Right ventricle myocardium inferior (tissue), 1 donor: ENCODE measurements around the gene GCNT1. TPM values are rescaled to one million over a fixed set of nuclear protein-coding genes. Genes with fewer than 3 reads are reported as not detected.
"Not testable (repeated sequence)": the region's sequence is repeated elsewhere in the genome, so short reads cannot be mapped to it uniquely, and the experiment has no call there.

Experiments
- ATAC-seq: fragments of 200-7000 bp; cut with Tn5 transposase; one replicate; pipeline ENCODE4 v1.9.1; 2020; ENCODE audit warnings: mild to moderate bottlenecking, moderate library complexity
- DNase-seq: peaks from one replicate; pipeline ENCODE4 v3.0.0; 2021; ENCODE audit errors: missing footprints
- intact Hi-C: fragments of 100-400 bp; cut with DNase I; formaldehyde crosslinking; loops from one replicate; pipeline ENCODE4 v1.11.0; 2022
- long read RNA-seq: library from polyadenylated mRNA; unstranded; transcript quantifications from one replicate; pipeline ENCODE4 v2.0.0, GENCODE V29; 2021
- total RNA-seq: library from RNA; stranded (reverse); fragmentation: NEBNext Ultra II Directional; extraction: Animal tissue kit (Norgen Biotek cat#: 25700); gene quantifications from one replicate; pipeline ENCODE4 v1.2.1, GENCODE V29; 2021
- donor health status: DM: no; HTN: yes; CAD: no; lungs with severe emphysema.

GCNT1 gene
- 3.2 TPM for total RNA-seq
- long read RNA-seq, result 0 reads

DNA sequence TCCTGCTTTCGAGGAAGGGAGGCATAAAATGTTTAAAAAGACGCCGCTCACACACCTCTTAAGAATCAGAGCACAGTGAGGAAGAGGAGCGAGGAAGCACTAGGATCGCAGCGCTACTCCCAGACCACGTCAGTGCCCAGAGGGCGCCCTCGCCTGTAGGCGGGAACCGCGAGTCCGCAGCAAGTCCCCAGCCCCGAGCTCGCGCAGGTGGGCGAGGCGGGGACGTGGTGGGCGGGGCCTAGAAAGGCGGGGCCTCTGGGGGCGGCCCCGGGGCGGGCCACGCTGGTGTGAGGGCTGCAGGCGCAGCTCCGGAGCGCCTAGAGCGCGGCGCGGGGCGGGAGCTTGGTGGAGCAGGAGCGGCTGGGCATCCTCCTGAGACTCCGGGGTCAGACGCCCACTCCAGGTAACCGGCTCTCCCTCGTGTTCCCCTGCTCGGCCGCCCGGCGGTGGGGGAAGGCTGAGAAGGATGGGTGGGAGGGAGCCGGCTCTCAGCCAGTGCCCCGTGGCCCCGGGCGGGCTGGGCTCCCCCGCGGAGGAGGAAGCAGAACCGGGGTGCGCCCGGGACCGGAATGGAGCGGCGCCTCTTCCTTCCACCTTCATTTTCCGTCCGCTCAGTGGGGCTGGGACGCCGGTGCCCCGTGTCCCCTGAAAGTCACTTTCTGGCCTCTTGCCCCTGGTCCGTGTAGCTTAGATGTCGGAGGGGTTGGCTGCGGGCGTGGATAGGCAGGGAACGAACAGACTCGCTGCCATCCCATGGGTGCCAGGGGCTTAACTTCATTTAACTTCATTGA is at the start of gene GCNT1:
Gene GCNT1 (plus strand): TSS at position 280 of the 791 bp plus-strand sequence. CDS start 43,200 bp downstream, outside the sequence.
- ATAC-seq, result peak; percentile 94
- peak; percentile 93 for DNase-seq
- intact Hi-C loops, result loop anchor here (5.0 kb wide), 1 partner anchor 193 kb away; no protein-coding TSS in a partner anchor

- ATAC-seq (no peak), DNase-seq (no peak)
- intact Hi-C loops, result no loop called here
These were observed 46.3 kb upstream of the GCNT1 start for GRCh38 chr9:76412638-76413037.

- no peak for DNase-seq
- intact Hi-C loops, result no loop called here
- no peak for ATAC-seq
These were observed 45.3 kb upstream of the GCNT1 start for GRCh38 chr9:76413658-76414057.

GRCh38 chr9:76414661-76415060 is 44.3 kb upstream of the GCNT1 start:
- DNase-seq (no peak), ATAC-seq (no peak)
- intact Hi-C loops, result no loop called here

GRCh38 chr9:76415154-76415553 is 43.8 kb upstream of the GCNT1 start:
- intact Hi-C loops, result no loop called here
- DNase-seq (no peak), ATAC-seq (no peak)

DNA sequence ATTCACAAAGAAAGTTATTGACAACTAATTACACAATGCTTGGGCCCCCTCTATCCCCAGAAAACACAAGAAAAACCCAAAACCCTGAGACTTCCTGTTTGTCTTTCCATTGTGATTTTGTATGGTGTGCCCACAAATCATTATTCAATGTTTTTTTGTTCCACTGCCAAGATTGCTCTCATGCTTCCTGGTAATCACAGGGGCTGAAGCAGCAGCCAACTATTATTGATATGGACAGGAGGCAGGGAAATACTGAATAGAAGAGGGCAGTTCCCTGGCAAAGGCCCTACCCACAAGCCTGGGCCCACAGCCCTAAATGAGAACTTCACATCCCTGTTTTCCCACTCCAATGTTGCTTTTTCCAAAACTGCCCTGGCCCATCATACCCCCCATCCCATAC is 43.3 kb upstream of the GCNT1 start:
- intact Hi-C loops, result no loop called here
- no peak for DNase-seq
- no peak for ATAC-seq

- DNase-seq (no peak), ATAC-seq (no peak)
- intact Hi-C loops, result no loop called here
These were observed 41.6 kb upstream of the GCNT1 start for GRCh38 chr9:76417394-76417793.

- DNase-seq (no peak), ATAC-seq (no peak)
- intact Hi-C loops, result no loop called here
These were observed 39.1 kb upstream of the GCNT1 start for GRCh38 chr9:76419782-76420380.

DNA sequence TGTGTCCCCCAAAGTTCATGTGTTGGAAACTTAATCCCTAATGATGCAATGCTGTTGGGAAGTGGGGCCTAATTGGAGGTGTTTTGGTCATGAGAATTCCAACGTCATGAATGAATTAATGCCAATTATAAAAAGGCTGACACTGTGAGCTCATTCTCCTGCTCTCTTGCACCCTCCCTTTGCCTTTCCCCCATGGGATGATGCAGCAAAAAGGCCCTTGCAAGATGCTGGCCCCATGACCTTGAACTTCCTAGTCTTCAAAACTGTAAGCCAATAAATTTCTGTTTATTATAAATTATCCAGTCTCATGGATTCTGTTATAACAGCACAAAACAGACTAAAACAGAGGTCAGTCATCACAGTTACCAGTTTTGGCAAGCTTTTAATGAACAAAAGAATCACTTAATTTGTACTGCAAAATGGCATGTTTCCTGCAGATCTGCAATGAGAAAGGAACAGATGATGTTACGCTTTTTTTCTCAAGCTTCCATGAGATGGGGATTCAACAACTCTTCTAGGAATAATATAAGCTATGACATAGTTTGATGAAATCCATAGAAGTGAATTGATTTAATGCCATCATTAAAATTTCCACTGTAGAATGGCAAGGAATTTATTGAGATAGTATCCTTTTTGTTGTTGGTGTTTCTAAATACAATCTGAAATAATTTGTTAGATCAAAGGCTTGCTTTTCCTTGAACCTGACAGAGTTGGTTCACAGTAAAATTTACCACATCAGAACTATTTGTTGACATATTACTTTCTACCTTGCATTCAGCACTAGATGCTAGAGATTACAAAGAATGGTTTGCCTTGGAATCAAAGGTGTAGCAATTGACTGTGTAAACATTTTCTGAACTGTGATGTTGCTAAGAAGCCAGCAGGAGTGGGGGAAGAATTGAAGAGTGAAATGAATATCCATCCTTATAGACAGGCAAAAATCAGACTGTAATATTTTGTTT is 35.5 kb upstream of the GCNT1 start:
- DNase-seq, result no peak
- intact Hi-C loops, result no loop called here
- no peak for ATAC-seq

GRCh38 chr9:76424491-76424890 is 34.5 kb upstream of the GCNT1 start:
- DNase-seq (no peak), ATAC-seq (no peak)
- intact Hi-C loops, result no loop called here

DNA sequence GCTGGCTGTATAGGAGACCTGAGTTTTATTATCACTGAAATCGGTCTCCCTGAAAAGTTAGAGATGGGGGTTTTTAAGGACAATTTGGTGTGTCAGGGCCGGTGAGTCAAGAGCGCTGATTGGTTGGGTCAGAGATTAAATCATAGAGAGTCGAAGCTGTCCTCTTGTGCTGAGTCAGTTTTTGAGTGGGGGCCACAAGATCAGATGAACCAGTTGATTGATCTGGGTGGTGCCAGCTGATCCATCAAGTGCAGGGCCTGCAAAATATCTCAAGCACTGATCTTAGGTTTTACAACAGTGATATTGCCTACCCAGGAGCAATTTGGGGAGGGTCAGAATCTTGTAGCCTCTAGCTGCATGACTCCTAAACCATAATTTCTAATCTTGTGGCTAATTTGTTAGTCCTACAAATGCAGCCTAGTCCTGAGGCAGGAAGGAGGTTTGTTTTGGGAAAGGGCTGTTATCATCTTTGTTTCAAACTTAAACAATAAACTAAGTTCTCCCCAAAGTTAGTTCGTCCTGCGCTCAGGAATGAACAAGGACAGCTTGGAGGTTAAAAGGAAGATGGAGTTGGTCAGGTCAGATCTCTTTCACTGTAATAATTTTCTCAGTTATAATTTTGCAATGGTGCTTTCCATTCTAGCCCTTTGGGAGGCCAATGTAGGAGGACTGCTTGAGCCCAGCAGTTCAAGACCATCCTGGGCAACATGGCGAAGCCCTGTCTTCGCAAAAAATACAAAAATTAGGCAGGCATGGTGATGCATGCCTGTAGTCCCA is 33.1 kb upstream of the GCNT1 start:
- no peak for DNase-seq
- ATAC-seq, result no peak
- intact Hi-C loops, result no loop called here

GRCh38 chr9:76426807-76427419 is 32.1 kb upstream of the GCNT1 start:
- no peak for DNase-seq

GRCh38 chr9:76431601-76432000 is 27.4 kb upstream of the GCNT1 start:
- ATAC-seq (no peak), DNase-seq (no peak)
- intact Hi-C loops, result no loop called here

More at GRCh38 chr9:76426807-76427419, 32.1 kb upstream of the GCNT1 start:
- intact Hi-C loops, result no loop called here
- ATAC-seq, result no peak

DNA sequence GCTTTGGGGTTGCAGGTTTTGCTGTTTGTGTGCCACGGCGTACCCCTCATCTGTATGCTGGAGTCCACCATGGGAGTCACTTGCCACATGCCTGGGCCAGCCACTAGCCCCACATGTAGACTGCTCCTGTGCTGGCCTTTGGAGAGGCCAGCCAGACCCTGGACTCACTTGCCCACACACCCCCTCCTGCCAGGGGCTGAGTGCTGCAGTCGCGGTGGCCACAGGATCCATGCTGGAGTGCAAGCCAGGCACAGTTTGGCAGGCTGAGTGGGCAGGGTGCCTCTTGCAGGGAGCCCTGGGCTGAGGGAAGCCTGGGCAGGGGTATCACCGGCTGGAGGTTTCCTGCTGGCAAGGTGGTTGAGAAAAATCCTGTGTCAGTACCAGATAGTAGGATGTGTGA is 25.6 kb upstream of the GCNT1 start:
- DNase-seq, result no peak
- intact Hi-C loops, result no loop called here
- no peak for ATAC-seq

GRCh38 chr9:76433836-76434235 is 25.1 kb upstream of the GCNT1 start:
- intact Hi-C loops, result no loop called here
- ATAC-seq (no peak), DNase-seq (no peak)

GRCh38 chr9:76434897-76435296 is 24.1 kb upstream of the GCNT1 start:
- ATAC-seq, intact Hi-C loops, DNase-seq: not testable (repeated sequence)

GRCh38 chr9:76437017-76437699 is 21.8 kb upstream of the GCNT1 start:
- intact Hi-C loops, DNase-seq, ATAC-seq: not testable (repeated sequence)
